NCI-H345 (cell line): ENCODE results near the gene IL26.

ENCODE experiments used
- DNase-seq: peaks from one replicate; lab custom pipeline; 2025; lab: John Stamatoyannopoulos, UW

Gene IL26

GRCh38 chr12:68239309-68239982 lies 13.8 kb upstream of the IL26 start:
- no peak for DNase-seq

DNA sequence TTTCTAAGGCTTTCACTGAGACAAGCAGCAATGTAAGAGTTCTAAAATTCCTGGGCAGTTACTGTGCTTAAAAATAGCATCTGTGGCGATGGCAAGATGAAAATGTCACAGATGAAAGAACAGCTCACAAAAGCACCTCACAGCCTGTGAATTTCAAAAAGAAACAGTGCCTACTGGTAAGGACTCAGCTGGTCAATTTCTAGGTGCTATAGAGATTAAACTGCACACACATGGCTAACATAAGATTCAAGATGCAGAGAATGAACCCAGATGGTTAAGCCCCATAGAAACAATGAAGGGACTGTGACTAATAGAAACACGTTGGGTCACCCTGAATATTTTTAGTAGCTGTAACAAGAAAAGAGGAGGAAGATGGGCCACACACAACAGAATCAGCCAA lies 12.0 kb upstream of the IL26 start:
- no peak for DNase-seq

DNA sequence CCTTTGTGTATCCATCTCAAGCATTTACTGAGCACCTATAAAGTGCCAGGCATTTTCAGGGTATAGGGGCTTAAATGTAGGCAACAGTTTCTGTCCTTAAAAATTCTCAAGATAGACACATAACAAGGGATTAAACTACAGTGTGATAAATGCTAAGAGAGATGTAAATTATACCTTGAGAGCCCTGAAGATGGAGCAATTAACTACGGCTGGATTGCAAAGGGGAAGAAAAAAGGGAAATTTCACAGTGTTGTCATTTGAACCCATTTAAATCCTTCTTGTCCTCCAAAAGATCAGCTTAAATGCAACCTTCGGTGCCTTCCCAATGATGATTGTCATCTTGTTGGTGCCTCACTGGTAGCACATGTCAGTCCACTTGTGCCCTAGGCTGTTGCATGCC lies 11.5 kb upstream of the IL26 start:
- DNase-seq, result no peak

GRCh38 chr12:68236421-68237059 lies 10.9 kb upstream of the IL26 start:
- DNase-seq, result peak; percentile 50

GRCh38 chr12:68235576-68235975 lies 10.0 kb upstream of the IL26 start:
- DNase-seq, result no peak

DNA sequence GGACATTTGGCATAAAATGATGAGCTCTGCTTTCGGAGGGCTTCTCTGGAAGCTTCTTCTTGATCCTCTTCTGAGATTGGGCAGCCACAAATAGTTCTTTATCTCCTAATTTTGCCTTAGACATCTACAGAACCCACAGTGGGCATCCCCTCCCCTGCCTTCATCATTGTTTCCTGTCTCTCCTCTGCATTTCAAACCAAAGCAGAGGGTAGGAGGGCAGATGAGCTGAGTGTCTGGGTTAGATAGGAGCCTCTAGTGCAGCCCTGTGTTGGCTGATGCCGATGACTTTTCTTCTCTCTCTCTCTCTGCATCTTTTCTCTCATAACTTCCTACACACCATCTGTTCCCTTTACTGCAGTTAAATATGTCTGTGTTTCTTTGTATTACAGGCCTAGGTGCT lies 8.5 kb upstream of the IL26 start:
- no peak for DNase-seq

GRCh38 chr12:68233498-68233897 lies 7.9 kb upstream of the IL26 start:
- DNase-seq, result no peak

DNA sequence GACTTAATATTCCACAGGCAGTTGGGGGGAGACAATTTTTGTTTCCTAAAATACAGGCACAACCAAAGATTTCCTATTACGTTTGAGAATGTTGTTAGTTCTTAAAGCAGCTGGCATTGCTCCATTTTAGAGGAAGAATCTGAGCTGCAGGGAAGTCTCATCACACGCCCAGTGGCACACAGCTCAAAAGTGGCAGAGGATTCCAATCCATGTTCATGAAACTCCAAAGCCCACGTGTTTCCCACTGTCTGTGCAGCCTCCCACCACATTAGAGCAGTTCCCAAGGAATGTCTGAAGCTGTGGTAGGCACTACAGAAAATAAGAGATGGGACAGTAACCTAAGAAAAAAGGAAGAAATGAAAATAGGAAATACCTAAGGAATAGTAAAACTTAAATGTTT lies 6.1 kb upstream of the IL26 start:
- no peak for DNase-seq

DNA sequence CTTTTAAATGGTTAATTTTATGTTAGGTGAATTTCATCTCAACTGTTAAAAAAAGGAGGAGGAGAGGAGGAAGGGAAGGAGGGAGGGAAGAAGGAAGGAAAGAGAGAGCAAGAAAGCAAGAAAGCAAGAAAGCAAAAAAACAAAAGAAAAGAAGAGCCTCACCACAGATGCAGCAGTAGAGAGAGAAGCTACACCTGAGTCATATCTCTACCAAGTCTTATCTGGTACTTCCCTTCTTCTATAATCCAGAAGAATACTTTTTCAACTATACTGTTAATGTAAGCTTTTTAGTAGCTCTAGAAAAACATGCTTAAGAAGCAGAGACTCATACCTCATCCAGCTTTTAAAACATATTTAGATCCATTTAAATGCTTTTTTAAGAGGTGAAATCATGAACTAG lies 5.6 kb upstream of the IL26 start:
- DNase-seq, result no peak

- no peak for DNase-seq
These were observed 4.3 kb upstream of the IL26 start for GRCh38 chr12:68229956-68230355.

- DNase-seq, result no peak
These were observed 1.7 kb upstream of the IL26 start for GRCh38 chr12:68227356-68227755.

DNA sequence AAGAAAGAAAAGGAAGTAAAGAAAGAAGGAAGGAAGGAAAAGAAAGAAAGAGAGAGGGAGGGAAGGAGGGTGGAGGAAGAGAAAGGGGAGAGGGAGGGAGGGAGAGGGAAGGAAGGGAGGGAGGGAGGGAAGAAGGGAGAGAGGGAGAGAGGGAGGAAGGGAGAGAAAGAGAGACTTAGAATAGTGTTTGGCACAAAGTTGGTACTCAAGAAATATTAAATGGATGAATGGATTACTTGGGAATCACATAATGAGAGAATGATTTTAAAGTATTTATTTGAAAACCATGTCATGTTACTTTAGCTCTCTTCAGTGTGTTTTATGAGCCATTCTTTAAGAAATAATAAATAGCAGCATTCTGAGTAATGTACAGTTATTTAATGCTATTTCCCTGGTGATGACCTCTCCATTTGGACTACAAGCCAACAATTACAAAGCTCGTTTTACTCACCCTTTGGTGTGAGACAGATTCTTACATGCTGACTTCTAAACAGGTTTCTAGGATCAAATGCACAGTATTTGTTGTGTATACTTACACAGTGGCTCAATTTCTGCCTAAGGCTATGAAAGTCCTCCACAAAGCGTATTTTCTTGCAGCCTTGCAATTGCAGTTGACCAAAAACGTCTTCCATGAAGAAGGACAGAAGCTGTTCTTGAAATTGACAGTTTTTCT lies 861 bp downstream of the IL26 start:
- no peak for DNase-seq

GRCh38 chr12:68223067-68223747 lies 2.4 kb downstream of the IL26 start:
- peak; percentile 90 for DNase-seq

DNA sequence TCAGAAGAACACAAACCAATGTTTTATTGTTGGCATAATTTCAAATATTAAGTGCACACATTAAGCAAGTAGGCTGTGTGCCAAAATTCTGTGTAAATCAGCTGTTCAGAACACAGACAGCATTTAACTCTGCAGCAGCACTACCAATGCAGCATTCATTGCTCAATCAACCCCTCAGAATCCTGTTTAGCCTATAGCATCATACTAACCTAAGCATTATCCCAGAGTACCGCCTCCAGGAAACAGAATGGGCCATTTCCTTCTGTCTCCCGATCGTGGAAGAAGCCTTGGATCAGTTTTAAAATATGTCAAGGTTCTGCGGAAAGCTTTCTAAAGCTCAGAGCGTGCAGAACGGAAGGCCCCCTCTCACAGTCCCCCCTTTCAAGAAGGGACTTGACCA lies 3.3 kb downstream of the IL26 start:
- peak; percentile 75 for DNase-seq

GRCh38 chr12:68221497-68221896 lies 4.1 kb downstream of the IL26 start:
- no peak for DNase-seq

DNA sequence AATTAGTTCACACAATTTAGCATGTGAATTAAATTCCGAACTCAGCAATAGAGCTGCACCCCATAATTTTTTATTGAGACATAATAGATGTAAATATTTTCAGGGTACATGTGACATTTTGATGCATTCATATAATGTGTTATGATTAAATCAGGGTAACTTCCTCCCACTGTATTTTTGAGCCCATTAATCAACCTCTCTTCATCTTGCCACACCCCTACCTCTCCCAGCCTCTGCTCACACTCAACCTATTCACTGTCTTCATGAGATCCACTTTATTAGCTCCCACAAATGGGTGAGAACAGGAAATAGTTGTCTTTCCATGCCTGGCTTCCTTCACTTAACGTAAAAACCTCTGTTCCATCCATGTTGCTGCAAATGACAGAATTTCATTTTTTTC lies 14.7 kb downstream of the IL26 start:
- DNase-seq, result no peak

DNA sequence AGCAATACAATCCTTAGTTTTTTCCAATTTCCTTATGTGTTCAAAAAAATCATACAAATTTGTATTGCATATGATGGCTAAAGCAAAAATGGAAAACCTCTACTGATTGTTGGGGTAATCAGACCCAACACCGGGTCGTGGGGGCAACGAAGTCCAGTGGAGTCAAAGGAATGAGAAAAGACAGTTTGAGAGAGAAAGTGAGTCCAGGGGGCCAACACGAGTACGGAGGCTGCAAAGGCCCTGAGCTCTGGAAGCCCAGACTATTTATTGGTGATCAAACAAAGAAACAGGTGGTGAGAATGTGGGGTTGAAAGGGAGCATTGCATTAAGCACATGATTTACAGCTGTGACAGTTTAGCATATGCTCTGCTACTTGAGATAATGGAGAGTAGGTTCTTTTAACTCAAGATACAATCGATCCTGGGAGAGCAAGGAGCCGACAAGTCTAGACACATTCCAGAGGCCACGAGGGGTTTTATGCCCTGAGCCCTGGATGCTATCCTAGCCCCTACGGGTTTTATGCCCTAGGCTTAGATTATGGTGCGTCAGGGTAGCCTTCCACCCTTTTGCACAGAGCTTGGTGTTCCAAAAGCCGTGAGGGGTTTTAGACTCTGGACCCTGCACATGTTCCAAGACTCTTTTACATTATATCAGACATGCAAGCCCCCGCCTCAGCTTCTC lies 16.4 kb downstream of the IL26 start:
- DNase-seq, result peak; percentile 19

DNA sequence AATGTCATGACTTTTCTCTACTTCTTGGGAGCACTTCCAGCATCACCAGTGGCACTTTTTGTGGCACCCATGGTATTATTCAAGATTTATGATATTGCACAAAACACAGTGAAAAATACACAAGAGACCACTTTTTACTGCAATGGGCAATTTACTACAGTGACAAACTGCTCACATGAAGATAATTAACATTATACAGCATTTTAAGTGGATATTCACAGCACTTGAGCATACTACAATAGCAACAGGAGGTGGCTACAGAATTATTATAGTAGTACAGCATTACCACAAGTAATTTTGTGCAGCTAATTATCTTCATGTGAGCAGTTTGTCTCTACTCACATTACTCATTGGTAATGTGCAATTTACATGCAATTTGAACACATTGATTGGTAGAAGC lies 18.3 kb downstream of the IL26 start:
- DNase-seq, result peak; percentile 29

DNA sequence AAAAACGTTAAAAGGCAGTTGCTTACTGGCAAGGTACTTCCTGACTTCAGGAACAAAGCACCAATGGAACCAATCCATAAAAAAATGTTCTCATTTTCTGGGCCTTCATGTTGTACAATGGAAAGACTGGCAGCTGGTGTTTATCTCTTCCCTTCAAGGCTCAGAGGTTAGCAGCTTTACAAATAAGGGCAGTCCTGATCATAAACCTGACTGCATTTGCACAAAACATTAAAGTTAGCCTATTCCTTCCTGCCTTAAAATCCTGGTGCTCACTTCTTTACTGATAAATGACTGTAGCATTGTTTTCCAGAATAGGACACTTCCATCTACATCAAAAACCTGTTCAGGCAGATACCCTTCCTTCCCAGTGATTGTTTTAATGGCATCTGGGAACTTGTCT lies 19.2 kb downstream of the IL26 start:
- peak; percentile 39 for DNase-seq

DNA sequence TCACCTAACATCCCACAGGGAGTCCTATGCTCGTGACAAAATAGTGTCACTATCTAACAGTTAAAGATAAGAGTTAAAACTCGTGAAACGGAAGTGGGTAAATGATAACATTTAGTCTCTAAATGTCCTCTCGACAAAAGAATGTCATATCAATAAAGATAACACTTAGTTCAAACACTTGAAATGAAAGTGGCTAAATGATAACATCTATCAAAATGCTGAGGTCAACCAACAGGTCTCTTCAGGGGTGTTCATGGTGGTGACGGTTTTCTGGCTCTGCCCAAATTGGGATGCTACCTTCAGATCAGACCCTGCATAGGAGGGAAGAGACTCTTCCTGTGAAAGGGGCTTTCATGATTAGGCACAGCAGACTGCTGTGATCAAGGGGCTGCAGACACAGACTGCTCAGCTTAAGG lies 22.1 kb downstream of the IL26 start:
- DNase-seq, result no peak

- DNase-seq, result no peak
These were observed 24.8 kb downstream of the IL26 start for GRCh38 chr12:68200854-68201253.

DNA sequence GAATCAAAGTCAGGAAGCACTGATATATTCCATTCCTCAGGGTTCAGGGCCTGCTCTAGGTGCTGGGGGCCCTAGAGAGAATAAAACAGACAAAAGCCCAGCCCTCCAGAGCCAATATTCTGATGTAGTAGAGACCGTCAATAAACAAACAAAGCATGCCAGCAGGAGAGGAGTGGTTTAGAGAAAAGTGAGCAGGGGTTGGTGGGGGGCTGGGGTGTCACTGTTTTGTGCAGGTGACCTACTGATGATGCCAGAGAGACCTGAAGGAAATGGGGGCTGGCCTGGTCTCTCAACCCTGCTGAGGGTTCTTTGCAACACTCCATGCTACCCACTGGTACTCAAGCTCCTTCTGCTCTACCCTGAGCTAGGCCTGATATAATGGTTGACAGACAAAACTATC lies 26.5 kb downstream of the IL26 start:
- DNase-seq, result no peak
